ENCODE results near the gene SNTA1.
A peak's percentile ranks its signal among the peaks of the same experiment; 100 is the strongest.

The SNTA1 gene

DNA sequence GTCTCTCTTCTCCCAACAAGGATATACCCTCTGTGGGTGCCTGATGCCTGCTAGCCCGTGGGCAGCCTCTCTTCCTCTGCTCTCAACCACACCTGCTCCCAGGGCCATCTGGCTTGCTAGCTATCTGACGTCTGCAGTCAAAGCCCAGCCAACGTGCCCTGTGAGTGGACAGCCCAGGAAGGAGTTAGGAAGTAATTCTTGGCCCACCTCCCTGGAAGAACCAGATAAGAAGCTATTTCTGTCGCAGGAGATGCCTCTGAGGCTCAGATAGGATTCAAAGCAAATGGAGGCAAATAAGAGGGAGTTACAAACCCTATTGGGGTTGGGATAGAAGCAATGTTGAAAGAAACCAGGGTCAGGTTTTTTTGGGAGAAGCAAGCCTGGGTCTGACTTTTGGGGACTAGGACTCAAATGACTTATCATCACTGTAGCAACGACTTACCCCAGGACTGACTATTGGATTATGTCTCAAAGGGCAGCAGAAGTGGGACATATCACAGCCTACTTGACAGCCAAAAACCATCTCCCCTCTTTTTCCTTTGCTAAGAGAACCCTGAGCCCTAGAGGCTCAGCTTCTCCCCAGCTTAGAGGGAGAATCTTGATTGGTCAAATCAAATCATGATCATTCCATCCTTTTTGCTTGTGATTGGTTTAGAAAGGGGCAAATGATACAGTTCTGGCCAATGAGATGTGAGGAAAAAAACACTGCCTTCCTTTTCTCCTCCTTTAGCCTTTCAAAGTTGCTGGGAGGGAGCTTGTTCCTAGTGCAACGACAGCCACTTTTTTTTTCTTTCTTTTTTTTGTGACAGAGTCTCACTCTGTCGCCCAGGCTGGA lies 24.2 kb downstream of the SNTA1 start:
- H3K4me3 Mint-ChIP-seq, result no peak overlapping the region
- H3K27ac Mint-ChIP-seq, result no peak overlapping the region
- H3K4me1 Mint-ChIP-seq, result no peaks in the 10 kb centered on the region
- no peaks in the 10 kb centered on the region for H3K36me3 Mint-ChIP-seq
- H3K9me3 Mint-ChIP-seq, result no peaks in the 10 kb centered on the region
- no peak for ATAC-seq
- no peaks in the 10 kb centered on the region for H3K27me3 Mint-ChIP-seq

DNA sequence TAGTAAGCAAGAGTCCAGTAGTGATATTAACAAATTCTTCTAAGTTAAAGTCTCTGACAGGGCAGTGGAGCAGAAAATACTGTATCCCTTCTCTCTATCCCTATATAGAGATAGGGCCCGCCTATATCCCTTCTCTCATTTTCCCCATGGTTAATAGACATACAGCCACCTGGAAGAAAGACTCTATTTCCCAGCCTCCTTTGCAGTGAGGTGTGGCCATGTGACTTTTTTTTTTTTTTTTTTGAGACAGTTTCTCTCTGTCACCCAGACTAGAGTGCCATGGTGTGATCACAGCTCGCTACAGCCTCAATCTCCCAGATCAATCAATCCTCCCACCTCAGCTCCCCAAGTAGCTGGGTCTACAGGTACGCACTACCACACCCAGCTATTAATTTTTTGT lies 25.5 kb downstream of the SNTA1 start:
- no peak for ATAC-seq
- no peaks in the 10 kb centered on the region for H3K36me3 Mint-ChIP-seq
- H3K27ac Mint-ChIP-seq, result no peak overlapping the region
- H3K27me3 Mint-ChIP-seq, result no peaks in the 10 kb centered on the region
- no peaks in the 10 kb centered on the region for H3K9me3 Mint-ChIP-seq
- H3K4me3 Mint-ChIP-seq, result no peak overlapping the region
- H3K4me1 Mint-ChIP-seq, result no peaks in the 10 kb centered on the region

GRCh38 chr20:33415948-33416347 lies 27.6 kb downstream of the SNTA1 start:
- Mint-ChIP-seq H3K9me3 (no peaks in the 10 kb centered on the region), H3K4me1 (peaks cover 6% of the 10 kb centered on the region), H3K36me3 (peaks cover 8% of the 10 kb centered on the region), H3K4me3 (no peak overlapping the region), H3K27me3 (no peaks in the 10 kb centered on the region), H3K27ac (no peak overlapping the region)
- ATAC-seq, result no peak

GRCh38 chr20:33412484-33412838 lies 31.1 kb downstream of the SNTA1 start:
- ATAC-seq, result no peak
- Mint-ChIP-seq H3K27ac (peak overlapping the region; percentile 94), H3K4me3 (no peak overlapping the region), H3K27me3 (no peaks in the 10 kb centered on the region), H3K4me1 (peaks cover 40% of the 10 kb centered on the region), H3K9me3 (no peaks in the 10 kb centered on the region), H3K36me3 (peaks cover 12% of the 10 kb centered on the region)

DNA sequence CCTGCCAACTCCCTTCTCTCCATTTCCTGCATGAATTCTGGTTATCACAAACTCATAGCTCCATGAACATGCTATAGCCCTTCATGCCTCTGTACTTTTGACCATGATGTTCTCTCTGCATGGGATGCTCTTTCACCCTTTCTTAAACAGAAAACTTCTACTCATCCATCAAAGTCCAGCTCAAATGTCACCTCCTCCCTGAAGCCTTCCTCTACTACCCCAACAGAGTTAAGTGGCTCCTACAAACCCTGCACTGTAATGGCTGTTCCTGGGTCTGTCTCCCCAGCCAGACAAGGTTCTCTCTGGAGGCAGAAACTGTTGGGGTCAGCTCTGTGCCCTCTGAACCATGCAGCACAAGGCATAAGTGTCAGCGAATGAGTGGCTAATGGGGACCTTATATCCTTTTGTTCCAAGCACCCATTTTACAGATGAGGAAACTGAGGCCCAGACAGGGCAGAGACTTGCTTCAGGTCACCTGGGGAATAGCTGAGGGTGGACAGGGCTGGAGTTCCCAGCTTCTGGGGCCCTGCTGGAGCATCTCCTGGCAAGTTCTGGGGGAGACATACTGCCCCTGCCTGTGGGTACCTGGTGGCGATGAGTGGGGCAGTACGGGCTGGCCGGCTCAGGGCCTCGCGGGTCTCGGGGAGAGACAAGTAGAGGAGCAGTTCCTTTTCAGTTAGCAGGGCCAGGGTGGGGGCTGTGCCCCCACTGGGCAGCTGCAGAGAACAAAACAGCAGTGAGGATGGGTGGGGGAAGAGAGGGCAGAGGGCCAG lies 31.7 kb downstream of the SNTA1 start:
- Mint-ChIP-seq H3K4me3 (no peak overlapping the region), H3K4me1 (peaks cover 46% of the 10 kb centered on the region), H3K27me3 (no peaks in the 10 kb centered on the region), H3K27ac (peak overlapping the region; percentile 94), H3K9me3 (peaks cover 2% of the 10 kb centered on the region), H3K36me3 (peaks cover 17% of the 10 kb centered on the region)
- no peak for ATAC-seq

DNA sequence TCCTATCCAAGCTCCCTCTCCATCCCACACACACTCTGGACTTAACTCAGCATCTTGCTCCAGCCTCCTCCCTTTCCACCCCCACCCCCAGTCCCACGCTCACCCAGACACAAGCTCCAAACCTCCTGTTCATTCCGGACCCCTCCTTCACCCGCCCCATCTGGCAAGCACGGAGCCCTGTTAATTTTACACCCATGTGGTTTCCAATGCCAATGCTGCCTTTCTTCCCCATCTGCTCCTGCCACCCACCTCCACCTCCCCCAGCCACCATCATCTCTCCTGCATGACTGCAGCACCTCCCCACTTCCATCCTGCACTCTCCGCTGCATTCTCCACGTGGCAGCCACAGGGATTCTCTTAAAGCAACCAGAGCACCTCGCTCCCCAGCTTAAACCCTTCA lies 32.3 kb downstream of the SNTA1 start:
- peaks cover 19% of the 10 kb centered on the region for H3K36me3 Mint-ChIP-seq
- no peak overlapping the region for H3K4me3 Mint-ChIP-seq
- peaks cover 47% of the 10 kb centered on the region for H3K4me1 Mint-ChIP-seq
- H3K27me3 Mint-ChIP-seq, result no peaks in the 10 kb centered on the region
- H3K27ac Mint-ChIP-seq, result peak overlapping the region; percentile 94
- ATAC-seq, result no peak
- H3K9me3 Mint-ChIP-seq, result peaks cover 2% of the 10 kb centered on the region

DNA sequence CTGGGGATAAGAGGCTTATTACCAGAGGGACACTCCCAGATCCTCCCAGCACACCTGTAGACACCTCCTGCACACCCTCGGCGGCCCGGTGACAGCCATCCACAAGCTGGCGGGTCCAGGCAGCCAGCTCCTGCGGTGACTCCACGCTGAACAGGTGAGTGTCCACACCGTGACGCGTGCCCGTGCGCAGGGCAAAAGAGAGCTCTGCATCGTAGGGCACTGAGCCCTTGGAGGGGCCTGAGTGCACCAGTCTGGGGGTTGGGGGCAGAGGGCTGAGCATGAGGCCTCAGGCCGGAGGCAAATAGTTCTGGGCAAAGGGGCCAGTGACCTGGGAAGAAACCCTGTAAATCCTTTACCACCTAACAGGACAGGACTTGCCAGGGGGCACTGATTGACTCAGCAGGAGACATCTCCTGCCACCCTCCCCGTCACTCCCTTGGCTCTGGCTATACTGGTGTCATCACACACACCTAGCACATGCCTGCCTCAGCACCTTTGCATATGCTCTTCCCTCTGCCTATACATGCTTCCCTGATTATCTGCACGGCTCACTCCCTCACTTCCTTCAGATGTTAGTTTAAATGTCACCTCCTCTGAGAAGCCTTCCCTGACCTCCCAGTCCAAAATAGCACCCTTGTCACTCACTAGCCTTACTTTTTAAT lies 33.4 kb downstream of the SNTA1 start:
- peak overlapping the region; percentile 94 for H3K27ac Mint-ChIP-seq

GRCh38 chr20:33408716-33409654 lies 34.6 kb downstream of the SNTA1 start:
- H3K27me3 Mint-ChIP-seq, result no peaks in the 10 kb centered on the region
- H3K36me3 Mint-ChIP-seq, result peaks cover 19% of the 10 kb centered on the region
- peak overlapping the region; percentile 94 for H3K27ac Mint-ChIP-seq
- ATAC-seq, result peak; percentile 95
- peaks cover 52% of the 10 kb centered on the region for H3K4me1 Mint-ChIP-seq
- H3K9me3 Mint-ChIP-seq, result peaks cover 2% of the 10 kb centered on the region
- H3K4me3 Mint-ChIP-seq, result peak overlapping the region; percentile 76

More for the DNA sequence above, 33.4 kb downstream of the SNTA1 start:
- H3K4me3 Mint-ChIP-seq, result no peak overlapping the region
- no peak for ATAC-seq
- peaks cover 19% of the 10 kb centered on the region for H3K36me3 Mint-ChIP-seq
- peaks cover 2% of the 10 kb centered on the region for H3K9me3 Mint-ChIP-seq
- peaks cover 47% of the 10 kb centered on the region for H3K4me1 Mint-ChIP-seq
- H3K27me3 Mint-ChIP-seq, result no peaks in the 10 kb centered on the region

- Mint-ChIP-seq H3K4me3 (peak overlapping the region; percentile 76), H3K9me3 (peaks cover 2% of the 10 kb centered on the region), H3K27ac (peak overlapping the region; percentile 94), H3K36me3 (peaks cover 19% of the 10 kb centered on the region), H3K27me3 (no peaks in the 10 kb centered on the region), H3K4me1 (peaks cover 55% of the 10 kb centered on the region)
- no peak for ATAC-seq
These were observed 35.2 kb downstream of the SNTA1 start for GRCh38 chr20:33408313-33408712.

DNA sequence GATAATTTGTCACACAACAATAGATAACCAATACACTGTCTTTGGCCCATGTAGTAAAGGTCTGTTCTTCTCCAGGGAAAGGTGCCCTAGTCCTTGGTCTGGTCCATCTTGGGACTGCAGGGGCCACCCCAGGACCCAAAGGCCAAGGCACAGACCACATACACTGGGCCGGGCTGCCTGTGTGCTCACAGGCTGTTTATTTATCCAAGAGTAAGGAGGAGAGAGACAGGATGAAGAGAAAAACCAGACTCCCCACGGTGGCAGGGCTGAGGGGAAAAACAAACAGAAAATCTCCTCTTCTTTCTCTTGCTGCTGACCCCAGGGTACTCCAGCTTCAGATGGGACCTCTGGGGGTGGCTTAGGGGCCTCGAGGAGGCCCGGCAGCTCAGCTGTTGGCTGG lies 35.8 kb downstream of the SNTA1 start:
- Mint-ChIP-seq H3K27me3 (no peaks in the 10 kb centered on the region), H3K4me3 (peak overlapping the region; percentile 62), H3K4me1 (peaks cover 55% of the 10 kb centered on the region), H3K36me3 (peaks cover 19% of the 10 kb centered on the region), H3K9me3 (peaks cover 2% of the 10 kb centered on the region), H3K27ac (peak overlapping the region; percentile 94)
- no peak for ATAC-seq

DNA sequence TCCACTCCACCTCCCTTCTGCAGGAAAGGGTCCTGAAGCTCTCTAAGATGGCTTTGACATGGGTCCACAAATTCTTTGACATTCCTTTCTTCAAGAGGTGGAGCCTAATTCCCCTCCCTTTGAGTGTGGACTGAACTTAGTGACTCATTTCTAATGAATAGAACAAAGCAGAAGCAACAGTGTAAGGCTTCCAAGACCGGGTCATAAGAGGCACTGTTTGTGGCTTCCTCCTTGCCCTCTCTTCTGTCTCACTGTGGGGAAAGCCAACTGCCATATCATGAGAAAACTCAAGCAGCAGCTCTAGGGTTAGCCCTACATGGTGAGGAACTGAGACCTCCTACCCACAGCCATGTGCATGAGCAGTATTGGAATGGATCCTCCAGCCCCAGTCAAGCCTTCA lies 36.3 kb downstream of the SNTA1 start:
- Mint-ChIP-seq H3K36me3 (peaks cover 19% of the 10 kb centered on the region), H3K4me1 (peaks cover 61% of the 10 kb centered on the region), H3K9me3 (peaks cover 2% of the 10 kb centered on the region), H3K27ac (peak overlapping the region; percentile 94), H3K4me3 (no peak overlapping the region), H3K27me3 (no peaks in the 10 kb centered on the region)
- ATAC-seq, result peak; percentile 57

GRCh38 chr20:33404281-33404680 lies 39.3 kb downstream of the SNTA1 start:
- peaks cover 64% of the 10 kb centered on the region for H3K4me1 Mint-ChIP-seq
- H3K27ac Mint-ChIP-seq, result peak overlapping the region; percentile 14
- H3K27me3 Mint-ChIP-seq, result no peaks in the 10 kb centered on the region
- peaks cover 2% of the 10 kb centered on the region for H3K9me3 Mint-ChIP-seq
- H3K4me3 Mint-ChIP-seq, result no peak overlapping the region
- H3K36me3 Mint-ChIP-seq, result peaks cover 11% of the 10 kb centered on the region
- ATAC-seq, result no peak

GRCh38 chr20:33401921-33402369 lies 41.6 kb downstream of the SNTA1 start:
- ATAC-seq, result no peak
- peaks cover 2% of the 10 kb centered on the region for H3K36me3 Mint-ChIP-seq
- H3K27ac Mint-ChIP-seq, result peak overlapping the region; percentile 94
- H3K27me3 Mint-ChIP-seq, result no peaks in the 10 kb centered on the region
- no peaks in the 10 kb centered on the region for H3K9me3 Mint-ChIP-seq
- peaks cover 57% of the 10 kb centered on the region for H3K4me1 Mint-ChIP-seq
- peak overlapping the region; percentile 99 for H3K4me3 Mint-ChIP-seq

- Mint-ChIP-seq H3K36me3 (peaks cover 1% of the 10 kb centered on the region), H3K27ac (peak within 1 kb of the TSS; percentile 94), H3K27me3 (no peaks in the 10 kb centered on the region), H3K4me1 (peaks cover 61% of the 10 kb centered on the region), H3K4me3 (peak within 1 kb of the TSS; percentile 99), H3K9me3 (no peaks in the 10 kb centered on the region)
- ATAC-seq, result peak; percentile 97
These were observed 42.2 kb downstream of the SNTA1 start, which contains the start of gene CDK5RAP1 for GRCh38 chr20:33401184-33401920. Gene CDK5RAP1 (minus strand): TSS chr20:33401519. CDS start chr20:33397064, 4,455 bp downstream.
